IPS-NIHi7 (cell line): ENCODE data around the gene TRMT61A.

Experiments
- DNase-seq: peaks from one replicate; pipeline ENCODE4 v3.0.0; 2012; ENCODE audit warnings: mixed read lengths; ENCODE audit errors: extremely low spot score

The TRMT61A gene

GRCh38 chr14:103547455-103547940 lies 18.5 kb downstream of the TRMT61A start:
- no peak for DNase-seq

GRCh38 chr14:103547941-103548462 lies 19.0 kb downstream of the TRMT61A start:
- DNase-seq, result no peak

- DNase-seq, result no peak
These were observed 19.7 kb downstream of the TRMT61A start for GRCh38 chr14:103548463-103549351.

- no peak for DNase-seq
These were observed 20.6 kb downstream of the TRMT61A start for GRCh38 chr14:103549361-103550311.

GRCh38 chr14:103550451-103551337 lies 21.7 kb downstream of the TRMT61A start:
- no peak for DNase-seq

GRCh38 chr14:103551338-103551762 lies 22.4 kb downstream of the TRMT61A start:
- DNase-seq, result no peak

GRCh38 chr14:103552011-103552845 lies 23.2 kb downstream of the TRMT61A start:
- no peak for DNase-seq

GRCh38 chr14:103552846-103553210 lies 23.8 kb downstream of the TRMT61A start:
- no peak for DNase-seq

- no peak for DNase-seq
These were observed 26.8 kb downstream of the TRMT61A start for GRCh38 chr14:103555559-103556337.

- DNase-seq, result no peak
These were observed 28.2 kb downstream of the TRMT61A start for GRCh38 chr14:103556946-103557758.

- DNase-seq, result no peak
These were observed 29.3 kb downstream of the TRMT61A start for GRCh38 chr14:103558071-103558882.

- DNase-seq, result no peak
These were observed 30.8 kb downstream of the TRMT61A start for GRCh38 chr14:103559766-103560165.

- DNase-seq, result no peak
These were observed 31.7 kb downstream of the TRMT61A start for GRCh38 chr14:103560691-103561090.

GRCh38 chr14:103561381-103562178 lies 32.6 kb downstream of the TRMT61A start:
- no peak for DNase-seq

GRCh38 chr14:103562179-103562428 lies 33.1 kb downstream of the TRMT61A start:
- no peak for DNase-seq

GRCh38 chr14:103562429-103563225 lies 33.6 kb downstream of the TRMT61A start, which contains the start of the genes BAG5 and COA8:
Gene BAG5, minus strand, starts transcription at chr14:103562657. Its CDS starts 1,493 bp downstream, at chr14:103561164.
Gene COA8, plus strand, starts transcription at chr14:103562960. Its CDS starts 42 bp downstream, at chr14:103563002.
- peak; percentile 95 for DNase-seq
